ENCODE measurements around the gene SLC25A12.

Gene SLC25A12

DNA sequence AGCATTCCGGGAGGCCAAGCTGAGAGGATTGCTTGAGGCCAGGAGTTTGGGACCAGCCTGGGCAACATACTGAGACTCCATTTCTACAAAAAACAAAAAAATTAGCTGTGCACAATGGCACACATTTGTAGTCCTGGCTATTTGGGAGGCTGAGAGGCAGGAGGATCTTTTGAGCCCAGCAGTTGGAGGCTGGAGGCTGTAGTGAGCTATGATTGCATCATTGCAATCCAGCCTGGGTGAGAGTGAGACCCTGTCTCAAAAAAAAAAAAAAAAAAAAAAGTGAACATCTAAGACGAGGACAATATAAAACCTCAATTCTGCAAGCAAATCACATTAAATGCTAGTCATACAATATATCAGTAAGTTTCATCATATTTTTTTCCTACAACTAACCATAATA, 25.4 kb upstream of the SLC25A12 start:
- TF ChIP-seq SIN3A (IDR thresholded peaks at IDR 0.05; ENCODE audit: borderline replicate concordance, insufficient read depth, low read length) (no peak), POLR2AphosphoS5 (IDR thresholded peaks at IDR 0.05; ENCODE audit: low read depth, low read length) (no peak), TAF1 (IDR thresholded peaks at IDR 0.05; ENCODE audit: borderline replicate concordance, insufficient read depth, low read length) (no peak), FOXP2 (optimal IDR thresholded peaks at IDR 0.05; ENCODE audit: borderline replicate concordance, extremely low read depth, extremely low read length, insufficient read depth) (no peak)
- TF ChIP-seq, protein P1, sequence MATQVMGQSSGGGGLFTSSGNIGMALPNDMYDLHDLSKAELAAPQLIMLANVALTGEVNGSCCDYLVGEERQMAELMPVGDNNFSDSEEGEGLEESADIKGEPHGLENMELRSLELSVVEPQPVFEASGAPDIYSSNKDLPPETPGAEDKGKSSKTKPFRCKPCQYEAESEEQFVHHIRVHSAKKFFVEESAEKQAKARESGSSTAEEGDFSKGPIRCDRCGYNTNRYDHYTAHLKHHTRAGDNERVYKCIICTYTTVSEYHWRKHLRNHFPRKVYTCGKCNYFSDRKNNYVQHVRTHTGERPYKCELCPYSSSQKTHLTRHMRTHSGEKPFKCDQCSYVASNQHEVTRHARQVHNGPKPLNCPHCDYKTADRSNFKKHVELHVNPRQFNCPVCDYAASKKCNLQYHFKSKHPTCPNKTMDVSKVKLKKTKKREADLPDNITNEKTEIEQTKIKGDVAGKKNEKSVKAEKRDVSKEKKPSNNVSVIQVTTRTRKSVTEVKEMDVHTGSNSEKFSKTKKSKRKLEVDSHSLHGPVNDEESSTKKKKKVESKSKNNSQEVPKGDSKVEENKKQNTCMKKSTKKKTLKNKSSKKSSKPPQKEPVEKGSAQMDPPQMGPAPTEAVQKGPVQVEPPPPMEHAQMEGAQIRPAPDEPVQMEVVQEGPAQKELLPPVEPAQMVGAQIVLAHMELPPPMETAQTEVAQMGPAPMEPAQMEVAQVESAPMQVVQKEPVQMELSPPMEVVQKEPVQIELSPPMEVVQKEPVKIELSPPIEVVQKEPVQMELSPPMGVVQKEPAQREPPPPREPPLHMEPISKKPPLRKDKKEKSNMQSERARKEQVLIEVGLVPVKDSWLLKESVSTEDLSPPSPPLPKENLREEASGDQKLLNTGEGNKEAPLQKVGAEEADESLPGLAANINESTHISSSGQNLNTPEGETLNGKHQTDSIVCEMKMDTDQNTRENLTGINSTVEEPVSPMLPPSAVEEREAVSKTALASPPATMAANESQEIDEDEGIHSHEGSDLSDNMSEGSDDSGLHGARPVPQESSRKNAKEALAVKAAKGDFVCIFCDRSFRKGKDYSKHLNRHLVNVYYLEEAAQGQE (IDR thresholded peaks at IDR 0.05; ENCODE audit: insufficient read depth in 1 of 2, low read depth in 2 of 2, low read length in 2 of 2), result no peak

DNA sequence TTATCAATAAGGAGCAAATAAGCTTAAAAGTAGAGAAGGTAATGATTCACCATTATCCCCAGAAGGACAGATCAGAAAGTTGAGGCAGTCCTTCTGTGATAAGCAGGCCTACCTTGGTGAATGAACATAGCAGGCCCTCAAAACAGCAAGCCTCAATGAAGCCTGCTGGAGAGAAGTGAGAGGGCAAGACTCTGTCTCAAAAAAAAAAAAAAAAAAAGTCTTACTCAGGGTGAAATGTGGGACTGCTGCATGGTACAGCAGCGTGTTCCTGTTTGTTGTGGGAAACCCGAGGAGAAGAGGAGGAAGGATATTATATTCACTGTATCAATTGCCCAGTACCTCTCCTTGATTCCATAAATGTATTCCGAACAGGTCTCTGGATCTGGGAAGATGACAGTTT, 19.5 kb upstream of the SLC25A12 start:
- TF ChIP-seq POLR2AphosphoS5 (IDR thresholded peaks at IDR 0.05; ENCODE audit: low read depth, low read length), result no peak
- no peak for TF ChIP-seq FOXP2 (optimal IDR thresholded peaks at IDR 0.05; ENCODE audit: borderline replicate concordance, extremely low read depth, extremely low read length, insufficient read depth)

DNA sequence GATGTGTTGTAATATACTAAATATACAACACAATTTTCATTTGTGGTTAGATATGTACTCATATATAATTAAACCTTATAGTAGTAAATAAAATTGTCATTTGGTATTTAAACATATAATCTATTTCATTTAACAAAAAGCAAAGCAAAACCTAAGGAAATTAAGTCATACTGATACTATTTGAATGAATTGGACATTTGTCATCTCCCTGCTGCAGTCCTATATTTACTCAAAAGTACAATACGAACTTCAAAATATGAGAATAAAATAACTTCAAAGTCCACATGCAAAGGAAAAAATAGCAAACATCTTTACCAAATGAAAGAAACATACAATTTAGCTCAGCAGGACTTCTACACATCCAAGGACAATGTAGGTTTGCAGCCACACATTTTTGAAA, 16.4 kb upstream of the SLC25A12 start:
- TF ChIP-seq TAF1 (IDR thresholded peaks at IDR 0.05; ENCODE audit: borderline replicate concordance, insufficient read depth, low read length) (no peak), SIN3A (IDR thresholded peaks at IDR 0.05; ENCODE audit: borderline replicate concordance, insufficient read depth, low read length) (no peak)

DNA sequence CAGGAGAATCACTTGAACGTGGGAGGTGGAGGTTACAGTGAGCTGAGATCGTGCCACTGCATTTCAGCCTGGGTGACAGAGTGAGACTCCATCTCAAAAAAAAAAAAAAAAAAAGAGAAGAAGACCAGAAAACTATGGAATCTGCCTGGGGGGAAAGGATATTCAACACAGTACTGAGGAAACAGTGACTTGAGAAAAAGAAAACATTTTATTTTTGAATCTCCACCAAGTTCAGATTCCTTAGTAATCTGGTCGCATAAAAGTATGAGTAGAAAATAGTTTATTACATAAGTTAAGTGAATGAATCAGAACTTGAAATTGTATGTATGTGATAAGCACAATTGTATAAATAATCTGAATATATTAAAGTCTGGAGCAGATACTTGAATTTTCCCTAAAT, 15.2 kb upstream of the SLC25A12 start:
- TF ChIP-seq, protein P1 (IDR thresholded peaks at IDR 0.05; ENCODE audit: insufficient read depth in 1 of 2, low read depth in 2 of 2, low read length in 2 of 2), result no peak
- no peak for TF ChIP-seq FOXP2 (optimal IDR thresholded peaks at IDR 0.05; ENCODE audit: borderline replicate concordance, extremely low read depth, extremely low read length, insufficient read depth)

DNA sequence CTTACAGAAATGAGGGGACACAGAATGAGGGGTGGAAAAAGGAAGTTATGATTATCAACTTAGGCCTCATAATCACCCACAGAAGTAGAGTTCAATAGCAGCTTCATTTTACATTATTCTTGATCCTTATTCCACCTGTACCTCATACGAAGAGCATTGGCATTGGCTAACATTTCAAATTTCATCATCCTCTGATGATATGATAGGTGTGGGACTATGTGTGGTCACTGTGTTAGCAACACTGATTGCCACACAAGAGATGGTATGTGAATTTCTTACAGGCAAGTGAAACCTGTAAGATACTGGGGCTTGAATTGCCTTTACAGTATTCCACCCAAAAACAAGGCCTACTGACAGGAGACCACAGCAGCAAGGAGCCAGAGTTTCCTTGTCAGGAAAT, 14.2 kb upstream of the SLC25A12 start:
- TF ChIP-seq, protein P1 (IDR thresholded peaks at IDR 0.05; ENCODE audit: insufficient read depth in 1 of 2, low read depth in 2 of 2, low read length in 2 of 2), result no peak
- TF ChIP-seq FOXP2 (optimal IDR thresholded peaks at IDR 0.05; ENCODE audit: borderline replicate concordance, extremely low read depth, extremely low read length, insufficient read depth) (no peak), SIN3A (IDR thresholded peaks at IDR 0.05; ENCODE audit: borderline replicate concordance, insufficient read depth, low read length) (no peak), TAF1 (IDR thresholded peaks at IDR 0.05; ENCODE audit: borderline replicate concordance, insufficient read depth, low read length) (no peak), POLR2AphosphoS5 (IDR thresholded peaks at IDR 0.05; ENCODE audit: low read depth, low read length) (no peak)

DNA sequence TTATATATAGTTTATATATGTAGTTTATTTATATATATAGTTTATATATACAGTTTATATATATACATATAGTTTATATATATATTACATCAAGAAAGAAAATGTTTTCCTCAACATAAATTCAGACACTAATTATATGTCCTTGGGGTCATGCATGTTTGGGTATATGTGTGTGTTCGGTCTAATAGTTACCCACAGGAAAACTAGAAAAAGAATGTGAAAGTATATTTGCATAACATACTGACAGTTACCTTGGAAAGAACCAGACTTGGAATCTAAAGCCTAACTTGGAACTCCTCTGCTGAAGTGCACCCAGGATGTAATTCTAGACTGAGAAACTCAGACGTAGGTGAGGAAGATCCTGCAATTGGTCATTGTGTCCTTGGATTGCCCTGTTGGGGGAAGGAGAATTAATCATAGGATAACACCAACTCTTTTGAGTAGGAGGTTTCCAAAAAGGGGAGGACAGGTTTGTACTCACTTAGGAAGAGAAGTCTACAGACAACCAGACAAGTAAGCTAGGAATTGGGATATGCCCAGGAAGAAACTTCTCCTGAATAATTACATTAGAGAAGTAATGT, 8.9 kb upstream of the SLC25A12 start:
- no peak for TF ChIP-seq SIN3A (IDR thresholded peaks at IDR 0.05; ENCODE audit: borderline replicate concordance, insufficient read depth, low read length)
- TF ChIP-seq POLR2AphosphoS5 (IDR thresholded peaks at IDR 0.05; ENCODE audit: low read depth, low read length), result no peak
- no peak for TF ChIP-seq FOXP2 (optimal IDR thresholded peaks at IDR 0.05; ENCODE audit: borderline replicate concordance, extremely low read depth, extremely low read length, insufficient read depth)
- TF ChIP-seq, protein P1 (IDR thresholded peaks at IDR 0.05; ENCODE audit: insufficient read depth in 1 of 2, low read depth in 2 of 2, low read length in 2 of 2), result no peak
- TF ChIP-seq TAF1 (IDR thresholded peaks at IDR 0.05; ENCODE audit: borderline replicate concordance, insufficient read depth, low read length), result no peak

Data from PFSK-1 (cell line).